ENCODE data around the gene MBL2.

DNA sequence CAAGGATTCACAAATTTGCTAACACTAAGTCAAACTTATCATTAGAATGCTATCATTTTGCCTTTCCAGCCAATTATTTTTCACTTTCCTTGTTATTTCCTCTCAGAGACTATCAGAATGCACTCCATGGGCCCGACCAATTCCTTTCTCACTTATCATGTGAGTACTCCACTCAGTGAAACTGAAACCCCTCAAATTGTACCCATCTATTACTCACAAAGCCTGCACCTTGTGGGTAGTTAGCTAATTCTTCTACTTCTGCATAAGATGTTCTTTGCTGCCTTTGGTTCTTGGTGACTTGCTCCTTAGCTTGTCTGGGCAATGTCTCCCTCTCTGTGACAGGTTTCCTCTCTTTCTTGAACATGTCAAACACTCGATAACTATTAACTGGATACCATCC is 35.2 kb upstream of the MBL2 start:
- TF ChIP-seq, protein P1, sequence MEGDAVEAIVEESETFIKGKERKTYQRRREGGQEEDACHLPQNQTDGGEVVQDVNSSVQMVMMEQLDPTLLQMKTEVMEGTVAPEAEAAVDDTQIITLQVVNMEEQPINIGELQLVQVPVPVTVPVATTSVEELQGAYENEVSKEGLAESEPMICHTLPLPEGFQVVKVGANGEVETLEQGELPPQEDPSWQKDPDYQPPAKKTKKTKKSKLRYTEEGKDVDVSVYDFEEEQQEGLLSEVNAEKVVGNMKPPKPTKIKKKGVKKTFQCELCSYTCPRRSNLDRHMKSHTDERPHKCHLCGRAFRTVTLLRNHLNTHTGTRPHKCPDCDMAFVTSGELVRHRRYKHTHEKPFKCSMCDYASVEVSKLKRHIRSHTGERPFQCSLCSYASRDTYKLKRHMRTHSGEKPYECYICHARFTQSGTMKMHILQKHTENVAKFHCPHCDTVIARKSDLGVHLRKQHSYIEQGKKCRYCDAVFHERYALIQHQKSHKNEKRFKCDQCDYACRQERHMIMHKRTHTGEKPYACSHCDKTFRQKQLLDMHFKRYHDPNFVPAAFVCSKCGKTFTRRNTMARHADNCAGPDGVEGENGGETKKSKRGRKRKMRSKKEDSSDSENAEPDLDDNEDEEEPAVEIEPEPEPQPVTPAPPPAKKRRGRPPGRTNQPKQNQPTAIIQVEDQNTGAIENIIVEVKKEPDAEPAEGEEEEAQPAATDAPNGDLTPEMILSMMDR (IDR thresholded peaks at IDR 0.05), result no peak
- no peak for TF ChIP-seq POLR2A (IDR thresholded peaks at IDR 0.05)

Data from testis (tissue), 2 donors.